Heart left ventricle (tissue), 13 donors: ENCODE data around the gene ZBTB20.

Source experiments
- CTCF ChIP-seq, 12 donors: fragments of 200-600 bp; sonication (generic) in 4 of 12; IDR thresholded peaks; one replicate each; pipeline versions ENCODE4 v1.5.0 to v1.8.0; 2018 to 2022; ENCODE audit warnings: antibody characterized with exemption in 12 of 12, mild to moderate bottlenecking in 5 of 12
- POLR2A ChIP-seq, 2 donors: fragments of 450-650 bp; IDR thresholded peaks; one replicate each; pipeline ENCODE4 v1.6.1; 2017; ENCODE audit warnings: antibody characterized with exemption in 2 of 2, mild to moderate bottlenecking in 2 of 2, moderate library complexity in 2 of 2
- donor health status: ischemic (EF 13 %, LVEDD 7.1; RV severe dilation, severe dysfunction).
- donor health status: DM: no; HTN: yes; CAD: no.
- donor health status: DM: no; HTN: no; CAD: no.
- donor health status: ischemic (EF 25% LVEDD 6.9; RV normal size, moderate dysfunction).
- donor health status: ischemic (EF 25% LVEDD 5.7; RV mildly dilated, moderate dysfunction).
- donor health status: ischemic (EF 35%, LVEDD 5.7; RV mildly dilated, moderate dysfunction).
- donor health status: nonischemic (EF 11% LVEDD 7.7; RV severe dilation, severe dysfunction).
- donor health status: DM: yes; HTN: yes; CAD: no.
- donor health status: PGD.
- donor health status: ischemic (EF 29% LVEDD 5.4; RV normal size, mild dysfunction).
- donor health status: nonischemic (EF 23%, LVEDD 6.1; RV moderate dilation, normal function).

- no peak for TF ChIP-seq POLR2A (IDR thresholded peaks at IDR 0.05)
- no peak for TF ChIP-seq CTCF (IDR thresholded peaks at IDR 0.05)
Observed at GRCh38 chr3:114712728-114713492, 434.2 kb downstream of the ZBTB20 start.
